Measurements from ENCODE around the gene BRSK2.

BRSK2 gene

GRCh38 chr11:1438261-1438966, 48.7 kb downstream of the BRSK2 start:
- DNase-seq (ENCODE audit: low read depth), result no peak

- no peak for DNase-seq (ENCODE audit: low read depth)
Observed at GRCh38 chr11:1438967-1439330, 49.2 kb downstream of the BRSK2 start.

GRCh38 chr11:1439341-1439740, 49.6 kb downstream of the BRSK2 start:
- DNase-seq (ENCODE audit: low read depth), result no peak

GRCh38 chr11:1440066-1440465, 50.3 kb downstream of the BRSK2 start:
- no peak for DNase-seq (ENCODE audit: low read depth)

- DNase-seq (ENCODE audit: low read depth), result no peak
Observed at GRCh38 chr11:1440496-1440895, 50.8 kb downstream of the BRSK2 start.

- DNase-seq (ENCODE audit: low read depth), result no peak
Observed at GRCh38 chr11:1442163-1442562, 52.4 kb downstream of the BRSK2 start.

- no peak for DNase-seq (ENCODE audit: low read depth)
Observed at GRCh38 chr11:1442807-1443366, 53.2 kb downstream of the BRSK2 start.

- no peak for DNase-seq (ENCODE audit: low read depth)
Observed at GRCh38 chr11:1443737-1444136, 54.0 kb downstream of the BRSK2 start.

GRCh38 chr11:1444321-1444720, 54.6 kb downstream of the BRSK2 start:
- no peak for DNase-seq (ENCODE audit: low read depth)

- DNase-seq (ENCODE audit: low read depth), result no peak
Observed at GRCh38 chr11:1444823-1445422, 55.2 kb downstream of the BRSK2 start.

GRCh38 chr11:1445741-1446445, 56.2 kb downstream of the BRSK2 start:
- DNase-seq (ENCODE audit: low read depth), result no peak

GRCh38 chr11:1446623-1447022, 56.9 kb downstream of the BRSK2 start:
- no peak for DNase-seq (ENCODE audit: low read depth)

- no peak for DNase-seq (ENCODE audit: low read depth)
Observed at GRCh38 chr11:1447845-1448825, 58.4 kb downstream of the BRSK2 start.

GRCh38 chr11:1448882-1449281, 59.1 kb downstream of the BRSK2 start:
- no peak for DNase-seq (ENCODE audit: low read depth)

GRCh38 chr11:1449490-1450243, 59.9 kb downstream of the BRSK2 start:
- DNase-seq (ENCODE audit: low read depth), result no peak

GRCh38 chr11:1450344-1450875, 60.7 kb downstream of the BRSK2 start:
- DNase-seq (ENCODE audit: low read depth), result no peak

- DNase-seq (ENCODE audit: low read depth), result no peak
Observed at GRCh38 chr11:1450949-1451710, 61.4 kb downstream of the BRSK2 start.

GRCh38 chr11:1451781-1452470, 62.2 kb downstream of the BRSK2 start:
- DNase-seq (ENCODE audit: low read depth), result no peak

- DNase-seq (ENCODE audit: low read depth), result no peak
Observed at GRCh38 chr11:1452744-1453143, 63.0 kb downstream of the BRSK2 start.

Measured in HS-5 (cell line).